GM12872 (cell line): ENCODE data around the gene ASH1L.

Source experiments
- TF ChIP-seq, protein P1 (sequence below): IDR thresholded peaks from 3 replicates; pipeline ENCODE4 v1.5.1; 2011; ENCODE audit warnings: low read depth, mild to moderate bottlenecking, low read length, moderate library complexity; ENCODE audit not compliant: insufficient read depth

The ASH1L gene

DNA sequence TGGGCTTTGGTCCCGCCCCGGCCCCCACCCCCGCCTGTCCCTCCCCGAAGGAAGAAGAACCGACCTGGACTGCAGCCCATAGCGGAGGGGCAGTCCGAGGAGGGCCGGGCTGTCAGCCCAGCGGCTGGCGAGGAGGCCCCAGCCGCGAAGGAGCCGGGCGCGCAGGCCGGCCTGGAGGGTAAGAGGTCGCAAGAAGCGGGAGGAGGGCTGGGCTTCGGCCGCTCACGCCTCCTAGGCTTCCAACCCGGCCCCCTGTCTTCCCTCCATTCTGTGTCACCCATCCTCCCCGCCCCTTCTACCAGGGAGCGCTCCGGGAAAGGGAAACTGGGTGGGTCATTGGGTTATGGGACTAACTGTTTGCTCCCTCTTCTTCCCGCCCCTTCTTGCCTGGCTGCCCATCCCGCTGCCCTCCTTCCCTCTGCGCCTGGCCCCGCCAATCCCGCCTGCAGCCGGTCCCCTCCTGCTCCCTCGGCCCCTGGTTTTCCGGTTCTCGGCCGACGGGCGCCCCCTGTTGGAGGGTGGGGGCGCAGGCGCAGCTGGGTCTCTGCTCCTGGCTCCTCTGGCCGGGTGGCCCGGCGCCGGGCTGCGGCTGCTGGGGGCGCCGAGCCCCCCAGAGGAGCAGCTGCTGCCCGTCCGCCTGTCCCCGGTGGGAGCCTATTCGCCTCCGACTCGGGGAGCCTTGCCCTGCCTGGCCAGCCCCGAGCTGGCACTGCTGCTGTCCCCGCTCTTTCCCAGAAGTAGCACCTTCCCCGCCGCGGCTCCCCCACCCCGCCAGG, 239.5 kb downstream of the ASH1L start:
- TF ChIP-seq, protein P1, sequence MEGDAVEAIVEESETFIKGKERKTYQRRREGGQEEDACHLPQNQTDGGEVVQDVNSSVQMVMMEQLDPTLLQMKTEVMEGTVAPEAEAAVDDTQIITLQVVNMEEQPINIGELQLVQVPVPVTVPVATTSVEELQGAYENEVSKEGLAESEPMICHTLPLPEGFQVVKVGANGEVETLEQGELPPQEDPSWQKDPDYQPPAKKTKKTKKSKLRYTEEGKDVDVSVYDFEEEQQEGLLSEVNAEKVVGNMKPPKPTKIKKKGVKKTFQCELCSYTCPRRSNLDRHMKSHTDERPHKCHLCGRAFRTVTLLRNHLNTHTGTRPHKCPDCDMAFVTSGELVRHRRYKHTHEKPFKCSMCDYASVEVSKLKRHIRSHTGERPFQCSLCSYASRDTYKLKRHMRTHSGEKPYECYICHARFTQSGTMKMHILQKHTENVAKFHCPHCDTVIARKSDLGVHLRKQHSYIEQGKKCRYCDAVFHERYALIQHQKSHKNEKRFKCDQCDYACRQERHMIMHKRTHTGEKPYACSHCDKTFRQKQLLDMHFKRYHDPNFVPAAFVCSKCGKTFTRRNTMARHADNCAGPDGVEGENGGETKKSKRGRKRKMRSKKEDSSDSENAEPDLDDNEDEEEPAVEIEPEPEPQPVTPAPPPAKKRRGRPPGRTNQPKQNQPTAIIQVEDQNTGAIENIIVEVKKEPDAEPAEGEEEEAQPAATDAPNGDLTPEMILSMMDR: peak; percentile 85

DNA sequence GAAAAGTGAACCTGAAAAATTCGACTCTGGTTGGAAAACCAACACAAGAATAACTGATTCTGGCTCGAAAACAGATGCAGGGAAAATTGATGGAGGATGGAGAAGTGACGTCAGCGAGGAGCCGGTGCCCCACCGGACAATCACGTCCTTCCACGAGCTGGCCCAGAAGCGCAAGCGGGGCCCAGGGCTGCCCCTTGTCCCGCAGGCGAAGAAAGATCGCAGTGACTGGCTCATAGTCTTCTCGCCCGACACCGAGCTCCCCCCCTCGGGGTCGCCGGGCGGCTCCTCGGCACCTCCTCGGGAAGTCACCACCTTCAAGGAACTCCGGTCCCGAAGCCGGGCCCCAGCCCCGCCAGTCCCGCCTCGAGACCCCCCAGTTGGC, 240.0 kb downstream of the ASH1L start:
- TF ChIP-seq, protein P1: no peak

DNA sequence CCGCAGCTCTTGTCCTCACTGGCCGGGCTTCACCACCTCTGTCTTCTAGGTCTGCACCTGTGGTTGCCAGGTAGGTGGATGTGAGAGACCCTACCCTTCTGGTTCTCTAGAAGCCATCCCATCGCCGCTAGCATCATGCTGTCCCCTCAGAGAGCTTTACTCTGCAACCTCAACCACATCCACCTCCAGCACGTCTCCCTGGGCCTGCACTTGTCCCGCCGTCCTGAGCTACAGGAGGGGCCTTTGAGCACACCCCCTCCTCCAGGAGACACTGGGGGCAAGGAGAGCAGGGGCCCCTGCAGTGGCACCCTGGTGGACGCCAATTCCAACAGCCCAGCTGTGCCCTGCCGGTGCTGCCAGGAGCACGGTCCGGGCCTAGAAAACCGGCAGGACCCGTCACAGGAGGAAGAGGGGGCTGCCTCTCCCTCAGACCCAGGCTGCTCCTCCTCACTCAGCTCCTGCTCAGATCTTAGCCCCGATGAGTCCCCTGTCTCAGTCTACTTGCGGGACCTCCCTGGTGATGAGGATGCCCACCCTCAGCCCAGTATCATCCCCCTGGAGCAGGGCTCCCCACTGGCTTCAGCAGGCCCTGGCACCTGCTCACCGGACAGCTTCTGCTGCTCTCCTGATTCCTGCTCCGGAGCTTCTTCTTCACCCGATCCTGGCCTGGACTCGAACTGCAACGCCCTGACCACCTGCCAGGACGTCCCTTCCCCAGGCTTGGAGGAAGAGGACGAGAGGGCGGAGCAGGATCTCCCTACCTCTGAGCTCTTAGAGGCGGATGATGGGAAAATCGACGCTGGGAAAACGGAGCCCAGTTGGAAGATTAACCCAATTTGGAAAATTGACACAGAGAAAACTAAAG, 240.7 kb downstream of the ASH1L start:
- TF ChIP-seq, protein P1: no peak

DNA sequence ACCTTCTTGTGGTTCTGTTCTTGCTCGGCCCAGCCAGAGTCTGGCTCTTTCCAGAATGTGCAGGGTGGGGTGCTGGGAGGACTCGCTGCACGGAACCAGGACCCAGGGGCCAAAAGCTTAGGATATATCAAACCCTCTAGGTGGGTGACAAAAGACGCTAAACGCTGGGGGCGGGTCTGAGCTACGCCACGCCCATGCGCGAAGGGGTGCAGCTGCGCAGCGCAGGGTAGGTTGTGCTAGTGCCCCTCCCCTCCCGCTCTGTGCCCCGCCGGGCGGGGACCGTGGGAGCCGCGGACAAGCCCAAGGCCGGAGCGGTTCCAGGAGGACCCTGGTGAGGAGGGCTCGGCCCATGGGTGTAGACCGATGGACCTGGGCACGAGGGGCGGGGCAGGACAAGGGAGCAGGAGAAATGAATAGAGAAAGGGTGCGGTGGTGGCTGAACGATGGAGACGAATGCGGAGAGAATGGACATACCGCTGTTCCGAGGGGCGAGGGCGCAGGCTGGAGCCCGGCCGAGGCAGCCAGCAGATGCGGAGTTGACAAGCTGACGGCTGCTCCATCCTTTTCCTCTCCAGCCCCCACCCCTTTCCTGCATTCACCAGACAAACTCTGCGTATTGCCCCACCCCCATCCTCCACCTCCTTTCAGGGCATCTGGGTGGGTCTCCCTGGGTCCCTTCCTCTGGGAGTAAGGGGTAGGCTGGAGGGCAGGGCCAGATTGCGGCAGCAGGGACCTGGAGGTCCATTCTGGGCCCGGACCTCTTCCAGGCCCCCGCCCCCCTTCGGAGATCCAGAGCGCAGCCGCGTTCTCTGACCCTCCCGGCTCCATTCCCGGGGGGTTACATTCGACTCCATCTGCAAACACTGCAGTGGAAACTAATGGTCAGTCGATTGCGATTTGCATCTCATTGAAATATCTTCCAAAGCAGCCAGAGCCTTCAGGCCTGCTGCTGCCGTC, 241.7 kb downstream of the ASH1L start, which contains the start of gene RUSC1:
RUSC1 (plus strand) TSS at position 234 of the 957 bp plus-strand sequence. CDS start 880 bp downstream, outside the sequence.
- TF ChIP-seq, protein P1: no peak

DNA sequence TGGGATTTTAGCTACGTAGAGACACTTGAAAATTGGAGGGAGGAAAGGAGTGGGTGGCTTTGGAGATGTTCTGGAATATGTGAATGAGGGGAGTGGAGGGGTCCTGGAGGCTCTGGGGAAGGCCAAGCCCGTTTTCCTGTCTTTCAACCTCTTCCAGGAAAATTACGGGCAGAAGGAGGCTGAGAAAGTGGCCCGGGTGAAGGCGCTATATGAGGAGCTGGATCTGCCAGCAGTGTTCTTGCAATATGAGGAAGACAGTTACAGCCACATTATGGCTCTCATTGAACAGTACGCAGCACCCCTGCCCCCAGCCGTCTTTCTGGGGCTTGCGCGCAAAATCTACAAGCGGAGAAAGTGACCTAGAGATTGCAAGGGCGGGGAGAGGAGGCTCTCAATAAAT, 242.4 kb downstream of the ASH1L start:
- TF ChIP-seq, protein P1: no peak

DNA sequence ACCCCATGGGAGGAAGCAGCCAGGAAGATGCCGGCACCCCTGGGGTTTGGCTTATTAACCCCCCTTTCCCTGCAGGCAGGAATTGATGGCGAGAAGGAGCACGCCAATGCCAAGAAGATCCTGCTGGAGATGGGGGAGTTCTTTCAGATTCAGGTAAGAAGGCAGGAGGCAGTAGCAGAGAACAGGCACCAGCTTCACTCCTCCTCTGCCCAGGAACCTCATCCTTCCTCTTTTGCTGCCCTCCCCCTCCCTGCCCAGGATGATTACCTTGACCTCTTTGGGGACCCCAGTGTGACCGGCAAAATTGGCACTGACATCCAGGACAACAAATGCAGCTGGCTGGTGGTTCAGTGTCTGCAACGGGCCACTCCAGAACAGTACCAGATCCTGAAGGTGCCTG, 243.1 kb downstream of the ASH1L start:
- TF ChIP-seq, protein P1: no peak

DNA sequence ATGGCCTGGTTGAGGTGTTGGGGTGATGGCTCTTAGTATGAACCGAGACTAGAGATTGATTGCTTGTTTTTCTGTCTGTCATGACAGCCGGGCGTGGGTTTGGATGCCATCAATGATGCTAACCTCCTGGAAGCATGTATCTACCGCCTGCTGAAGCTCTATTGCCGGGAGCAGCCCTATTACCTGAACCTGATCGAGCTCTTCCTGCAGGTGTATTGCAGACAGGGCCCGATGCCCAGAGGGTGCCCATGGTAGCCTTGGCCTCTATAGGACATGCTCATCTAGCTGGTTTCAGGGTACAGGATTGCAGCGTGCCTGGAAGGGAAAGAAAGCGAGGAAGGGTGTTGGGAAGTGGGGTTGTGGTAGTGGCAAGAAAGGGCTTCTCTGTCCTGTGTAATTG, 244.5 kb downstream of the ASH1L start:
- TF ChIP-seq, protein P1: no peak
